NCI-H2196 (cell line): Measurements from ENCODE around the gene RYK.
A peak's percentile ranks its signal among the peaks of the same experiment; 100 is the strongest.
"Not testable (repeated sequence)": the region's sequence is repeated elsewhere in the genome, so short reads cannot be mapped to it uniquely, and the experiment has no call there.

Experiments used
- DNase-seq: peaks from one replicate; lab custom pipeline; 2025; ENCODE audit not compliant: unreplicated experiment; lab: John Stamatoyannopoulos, UW

Gene RYK

DNA sequence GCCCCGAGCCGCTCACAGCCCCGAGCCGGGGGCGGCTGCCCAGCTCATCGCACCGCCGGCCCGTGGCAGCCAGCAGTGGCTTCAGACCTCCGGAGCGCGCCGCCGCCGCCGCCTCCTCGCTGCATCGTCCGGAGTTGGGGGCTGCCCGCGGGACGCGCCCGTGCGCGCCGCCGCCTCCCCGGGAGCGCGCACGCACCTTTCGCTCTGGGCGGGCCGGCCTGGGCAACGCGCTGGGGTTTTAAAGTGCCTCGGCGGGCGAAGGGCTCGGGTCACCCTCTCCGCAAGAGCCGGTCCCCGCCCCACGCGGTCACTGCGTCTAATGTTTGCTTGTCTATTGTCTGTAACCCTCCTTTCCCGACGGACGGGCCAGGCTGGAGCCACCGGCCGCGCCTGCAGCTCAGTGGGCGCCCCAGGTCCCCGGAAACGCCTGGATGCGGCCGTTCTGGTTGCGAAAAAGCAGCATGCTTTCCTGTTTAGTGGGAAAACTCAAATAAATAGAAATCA, at the start of gene RYK:
TSS of gene RYK (minus strand) at position 143 of the 504 bp plus-strand sequence. CDS start 205 bp downstream, outside the sequence.
- peak; percentile 93 for DNase-seq

DNA sequence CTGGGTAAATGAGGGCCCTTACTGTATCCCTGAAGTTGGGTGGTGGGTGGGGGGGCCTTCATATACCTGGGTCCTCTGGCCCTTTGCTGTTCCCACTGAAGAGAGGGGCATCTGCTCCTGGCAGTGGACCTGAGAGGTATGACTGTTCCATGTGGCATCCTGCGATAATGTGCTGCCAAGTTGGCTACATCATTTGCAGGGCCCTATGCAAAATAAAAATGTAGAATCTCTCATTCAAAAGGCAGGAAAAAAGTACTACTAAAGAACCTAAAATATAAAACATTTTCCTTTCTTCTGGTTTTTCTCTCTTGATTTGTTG, 49.2 kb upstream of the RYK start:
- no peak for DNase-seq

DNA sequence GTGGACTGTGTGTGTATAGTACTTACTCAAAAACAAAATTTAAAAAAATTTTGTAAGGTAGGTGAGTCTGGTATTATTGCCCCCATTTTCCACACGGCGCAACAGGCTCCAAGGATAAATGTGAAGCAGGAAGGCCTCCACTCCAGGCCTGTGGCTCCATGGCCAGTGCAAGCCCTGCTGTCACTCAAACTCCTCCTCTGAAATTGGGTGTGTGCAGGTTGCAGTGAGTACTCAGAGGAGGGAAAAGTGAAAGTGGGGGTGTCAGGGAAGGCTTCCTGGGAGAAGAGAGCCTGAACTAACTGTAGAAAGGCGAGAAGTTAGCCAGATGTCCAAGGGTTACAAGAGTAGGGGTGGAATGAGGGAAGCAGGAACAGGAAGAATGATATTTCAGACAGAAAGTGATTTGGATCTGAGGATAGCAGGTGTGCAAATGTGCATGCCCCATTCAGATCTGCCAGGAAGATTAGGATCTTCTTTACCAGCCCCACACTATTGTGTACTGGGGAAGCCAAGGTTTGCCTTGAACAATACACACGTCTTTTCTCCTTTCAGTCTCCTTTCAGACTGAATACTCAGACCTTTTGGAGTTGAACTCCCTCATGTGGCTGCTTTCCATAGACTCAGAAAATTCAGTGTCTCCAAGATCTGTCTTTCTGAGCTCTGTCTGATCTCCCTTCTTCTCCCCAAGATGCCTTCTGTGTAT, 48.7 kb upstream of the RYK start:
- peak; percentile 71 for DNase-seq

DNA sequence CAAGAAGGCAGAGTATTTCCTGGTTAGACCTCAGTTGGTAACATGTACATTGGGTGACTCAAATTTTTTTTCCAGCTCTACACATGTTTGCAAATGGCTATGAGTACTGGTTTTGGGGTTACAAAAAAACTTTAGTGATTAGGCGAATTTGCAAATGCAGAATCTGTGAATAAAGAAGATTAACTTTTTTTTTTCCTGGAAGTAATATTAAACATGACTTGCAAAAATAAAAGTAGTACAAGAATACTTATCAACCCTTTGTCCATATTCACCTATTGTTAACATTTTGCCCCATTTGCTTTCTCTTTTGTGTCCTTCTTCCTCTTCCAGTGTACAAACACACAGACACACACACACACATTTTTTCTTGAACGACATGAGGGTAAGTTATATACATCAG, 47.6 kb upstream of the RYK start:
- DNase-seq: no peak

GRCh38 chr3:134296616-134297015, 46.0 kb upstream of the RYK start:
- DNase-seq: no peak

DNA sequence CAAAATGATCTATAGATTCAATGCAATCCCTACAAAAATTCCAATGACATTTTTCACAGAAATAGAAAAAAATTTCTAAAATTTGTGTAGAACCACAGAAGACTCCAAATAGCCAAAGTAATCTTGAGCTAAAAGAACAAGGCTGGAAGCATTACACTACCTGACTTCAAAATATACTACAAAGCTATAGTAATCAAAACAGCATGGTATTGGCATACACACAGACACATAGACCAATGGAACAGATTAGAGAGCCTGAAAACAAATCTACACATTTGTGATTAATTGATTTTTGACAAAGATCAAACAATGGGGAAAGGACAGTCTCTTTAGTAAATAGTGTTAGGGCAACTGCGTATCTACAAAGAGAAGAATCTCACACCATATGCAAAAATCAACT, 45.3 kb upstream of the RYK start:
- DNase-seq: no peak

DNA sequence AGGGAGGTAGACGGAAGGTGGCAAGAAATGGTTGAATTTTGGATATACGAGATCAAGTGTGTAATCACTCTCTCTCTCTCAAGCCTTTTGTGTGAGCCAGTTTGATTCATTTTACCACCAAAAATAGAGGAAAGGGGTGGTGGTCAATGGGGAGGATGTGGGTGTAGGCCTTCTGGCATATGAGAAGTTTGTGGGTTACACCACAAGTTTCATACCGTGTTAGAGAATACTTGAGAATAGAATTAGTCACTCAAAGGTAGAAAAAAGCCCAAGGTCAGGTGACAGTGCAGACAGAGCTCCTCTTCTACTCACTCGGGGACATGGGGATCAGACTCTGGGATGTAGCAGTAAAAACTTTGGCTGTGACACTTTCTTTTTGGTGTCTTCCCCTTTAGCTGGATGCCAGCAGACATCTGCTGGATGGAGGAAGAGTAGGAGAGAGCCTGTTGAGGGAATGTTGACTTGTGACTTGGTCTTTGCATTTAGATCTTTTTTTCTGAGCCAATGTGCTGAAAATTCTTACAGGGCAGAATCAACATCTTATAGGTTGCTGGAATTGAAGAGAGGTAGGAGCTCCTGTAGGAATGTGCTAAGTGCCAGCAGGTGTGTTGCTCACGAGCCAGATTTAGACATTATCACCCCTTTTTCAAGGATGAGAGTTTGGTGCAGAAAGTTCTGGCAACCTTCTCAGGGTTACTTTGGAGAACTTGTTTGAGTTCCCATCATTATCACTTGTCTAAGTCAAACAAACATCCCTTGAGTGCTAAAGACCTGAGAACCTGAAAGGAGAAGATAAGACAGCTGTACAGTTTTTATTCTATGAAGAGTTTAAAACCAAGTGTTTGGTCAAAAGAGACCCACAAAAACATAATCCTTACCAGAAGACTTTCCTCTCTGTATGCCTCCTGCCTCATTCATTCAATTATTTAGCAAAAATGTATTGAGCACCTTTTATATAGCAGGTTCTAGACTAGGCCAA, 43.9 kb upstream of the RYK start:
- DNase-seq: no peak

DNA sequence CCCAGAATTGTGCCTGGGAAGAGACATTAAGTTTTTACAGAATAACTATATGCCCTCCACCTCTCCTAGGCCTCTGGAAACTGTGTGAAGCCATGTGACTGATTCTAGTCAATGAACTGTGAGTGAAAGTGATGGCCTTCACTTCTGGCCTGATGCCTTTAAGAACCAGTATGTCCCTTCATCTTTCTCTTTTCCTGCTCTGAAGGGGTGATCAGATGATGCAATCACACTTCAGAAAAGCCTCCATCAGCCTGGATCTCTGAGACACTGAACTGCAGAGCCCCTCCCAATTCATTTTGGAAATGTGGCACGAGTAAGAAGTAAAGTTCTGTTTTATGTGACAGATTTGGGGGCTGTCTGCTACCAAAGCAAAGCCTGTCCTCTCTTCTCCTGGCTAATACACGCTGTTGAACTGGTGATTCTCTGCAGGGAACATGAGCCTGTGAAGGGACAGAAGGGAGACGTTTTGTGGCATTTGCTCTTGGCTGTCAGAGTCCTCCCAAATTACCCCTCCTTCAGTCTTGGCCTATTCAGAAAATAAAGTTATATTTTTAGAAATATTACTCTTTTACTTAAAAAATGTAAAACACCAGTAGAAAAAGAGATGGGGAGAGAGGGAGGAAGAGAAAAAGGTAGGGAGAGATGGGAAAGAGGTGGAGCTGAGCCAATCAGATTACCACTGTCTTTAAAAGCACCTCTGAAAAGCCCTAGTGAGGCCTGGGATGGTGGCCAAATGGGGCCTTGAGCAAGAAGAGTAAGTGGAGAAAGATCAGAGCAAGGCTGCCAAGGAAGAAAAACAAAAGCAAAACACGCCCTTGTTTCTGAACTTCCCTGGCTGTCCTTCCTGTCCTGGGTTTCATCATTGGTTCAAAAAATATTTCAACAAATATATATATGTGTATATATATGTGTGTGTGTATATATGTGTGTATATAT, 40.9 kb upstream of the RYK start:
- peak; percentile 90 for DNase-seq

- no peak for DNase-seq
Observed at GRCh38 chr3:134287512-134287911, 36.9 kb upstream of the RYK start.

GRCh38 chr3:134284438-134284837, 33.8 kb upstream of the RYK start:
- no peak for DNase-seq

GRCh38 chr3:134282659-134283047, 32.0 kb upstream of the RYK start:
- no peak for DNase-seq

GRCh38 chr3:134281912-134282658, 31.4 kb upstream of the RYK start:
- no peak for DNase-seq

GRCh38 chr3:134279466-134279865, 28.8 kb upstream of the RYK start:
- DNase-seq: no peak

DNA sequence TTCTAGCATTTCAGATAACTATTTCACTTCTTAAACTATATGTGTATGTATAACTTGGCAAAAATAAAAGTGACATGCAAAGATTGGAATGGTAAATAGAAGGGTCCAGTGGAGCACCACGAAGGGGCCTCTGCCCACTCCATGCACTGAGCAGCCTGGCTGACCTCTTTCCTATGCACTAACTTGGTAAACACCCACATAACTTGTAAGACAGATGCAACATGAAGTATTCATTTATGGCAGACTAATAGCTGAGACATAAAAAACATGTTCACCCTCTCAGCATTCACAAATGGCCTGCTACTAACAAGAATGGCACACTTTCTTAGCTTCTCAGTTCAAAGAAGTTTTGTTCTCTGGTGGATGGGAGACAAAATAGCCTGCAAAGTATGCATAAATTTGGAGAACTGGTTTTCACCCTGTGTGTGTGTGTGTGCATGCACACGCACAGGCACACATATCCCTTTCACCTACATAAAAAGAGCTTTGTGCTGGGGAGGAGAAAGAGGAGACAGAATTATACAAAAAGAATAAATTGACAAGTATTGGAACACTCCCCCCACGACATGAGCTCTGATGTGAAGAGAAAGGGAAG, 26.5 kb upstream of the RYK start:
- DNase-seq: no peak

- DNase-seq: no peak
Observed at GRCh38 chr3:134276086-134276485, 25.4 kb upstream of the RYK start.

GRCh38 chr3:134275110-134275509, 24.5 kb upstream of the RYK start:
- not testable (repeated sequence) for DNase-seq

- no peak for DNase-seq
Observed at GRCh38 chr3:134274571-134274970, 23.9 kb upstream of the RYK start.

GRCh38 chr3:134267996-134268395, 17.3 kb upstream of the RYK start:
- no peak for DNase-seq

DNA sequence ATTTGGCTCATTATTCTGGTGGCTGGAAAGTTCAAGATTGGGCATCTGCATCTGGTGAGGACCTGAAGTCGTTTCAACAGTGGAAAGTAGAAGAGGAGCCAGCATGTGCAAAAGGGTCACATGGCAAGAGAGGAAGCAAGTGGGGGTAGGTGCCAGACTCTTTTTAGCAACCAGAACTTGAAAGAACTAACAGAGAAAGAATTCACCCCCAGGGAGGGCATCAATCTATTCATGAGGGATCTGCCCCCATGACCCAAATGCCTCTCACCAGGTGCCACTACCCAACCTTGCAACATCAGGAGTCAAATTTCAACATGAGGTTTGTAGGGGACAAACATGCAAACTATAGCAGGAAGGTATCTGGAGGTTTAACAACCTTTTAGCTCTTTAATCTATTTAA, 10.3 kb upstream of the RYK start:
- no peak for DNase-seq

DNA sequence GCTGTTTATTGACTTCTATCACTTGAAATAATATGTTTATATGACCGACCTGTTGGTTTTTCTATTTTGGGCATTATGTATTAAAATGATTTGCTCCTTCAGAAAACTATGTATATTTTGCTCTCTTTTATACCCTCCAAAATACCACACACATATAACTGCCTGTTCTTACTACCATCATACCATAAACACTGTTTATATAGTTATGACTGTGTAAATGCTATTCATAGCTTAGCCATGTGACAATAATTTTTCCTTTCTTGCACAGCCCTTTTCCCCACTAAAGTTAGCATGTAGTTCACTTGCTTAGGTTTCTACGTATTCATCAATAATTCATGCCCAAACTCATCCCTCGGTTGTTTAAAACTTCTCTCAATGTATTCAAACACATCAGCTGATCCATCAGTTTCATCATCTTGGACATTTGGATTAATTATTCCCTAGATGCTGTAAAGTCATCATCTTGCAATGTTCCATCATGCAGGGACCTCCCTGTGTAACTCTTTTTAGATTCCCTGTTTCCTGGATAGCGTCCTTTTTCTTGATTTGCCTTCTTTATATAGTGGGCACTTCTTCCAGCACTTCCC, 8.2 kb upstream of the RYK start:
- no peak for DNase-seq
